Muscle of leg (tissue), 11 donors: ENCODE results near the gene GFY. TPM values are rescaled to one million over a fixed set of nuclear protein-coding genes. Genes with fewer than 3 reads are reported as not detected.

ENCODE experiments used
- DNase-seq: peaks from one replicate; pipeline ENCODE4 v3.0.0; 2013
- H3K27ac ChIP-seq: one replicate; pipeline ENCODE4 v1.5.1; 2013; ENCODE audit warnings: mild to moderate bottlenecking, low read length, control low read depth
- H3K27me3 ChIP-seq: one replicate; pipeline ENCODE4 v1.6.1; 2013; ENCODE audit warnings: low read length; ENCODE audit not compliant: control insufficient read depth, insufficient read depth
- H3K36me3 ChIP-seq: one replicate; pipeline ENCODE4 v1.6.1; 2013; ENCODE audit warnings: low read length; ENCODE audit not compliant: control insufficient read depth, insufficient read depth
- H3K4me1 ChIP-seq: one replicate; pipeline ENCODE4 v1.6.1; 2013; ENCODE audit warnings: low read length; ENCODE audit not compliant: control insufficient read depth, insufficient read depth
- H3K4me3 ChIP-seq: one replicate; pipeline ENCODE4 v1.5.1; 2013; ENCODE audit warnings: low read length, control low read depth
- H3K9me3 ChIP-seq: replicated peaks from 2 replicates; pipeline ENCODE4 v1.6.1; 2013; ENCODE audit warnings: low read depth, low read length; ENCODE audit not compliant: control insufficient read depth
- WGBS: methylation state at CpG from one replicate; pipeline ENCODE4 v1.1.5; 2013; ENCODE audit warnings: missing lambda C conversion rate; ENCODE audit not compliant: insufficient coverage; 5-methylcytosine and 5-hydroxymethylcytosine counted together
- polyA plus RNA-seq, 8 donors: library from polyadenylated mRNA; unstranded; fragments of 120-200 nt; gene quantifications; one replicate each; pipeline versions ENCODE4 v1.2.1 to v1.2.3, GENCODE V29; 2013; ENCODE audit warnings: inconsistent platforms in 1 of 8, low replicate concordance in 1 of 8; ENCODE audit not compliant: insufficient read length in 8 of 8, insufficient read depth in 1 of 8
- total RNA-seq: library from RNA; stranded (reverse); fragments of 120-200 nt; gene quantifications from one replicate; pipeline ENCODE4 v1.2.4, GENCODE V29; 2013

The GFY gene
- total and polyA plus RNA-seq, 9 donors, result not detected

- no peak for DNase-seq
- peaks cover 99% of the 10 kb centered on the region for H3K27me3 ChIP-seq
- no peaks in the 10 kb centered on the region for H3K36me3 ChIP-seq
- no peaks in the 10 kb centered on the region for H3K9me3 ChIP-seq
- 11% methylated on average over 40 of the region's 42 CpGs for WGBS
- no peak overlapping the region for H3K27ac ChIP-seq
- H3K4me3 ChIP-seq, result no peak overlapping the region
- peaks cover 15% of the 10 kb centered on the region for H3K4me1 ChIP-seq
These were observed 11.3 kb downstream of the GFY start for GRCh38 chr19:49436381-49437017.

GRCh38 chr19:49437231-49437630 is 12.0 kb downstream of the GFY start:
- peaks cover 23% of the 10 kb centered on the region for H3K4me1 ChIP-seq
- H3K9me3 ChIP-seq, result no peaks in the 10 kb centered on the region
- no peak overlapping the region for H3K4me3 ChIP-seq
- WGBS, result 5% methylated on average over 7 of the region's 8 CpGs
- H3K27ac ChIP-seq, result no peak overlapping the region
- H3K27me3 ChIP-seq, result peaks cover 99% of the 10 kb centered on the region
- no peak for DNase-seq
- H3K36me3 ChIP-seq, result no peaks in the 10 kb centered on the region

GRCh38 chr19:49438261-49438660 is 13.1 kb downstream of the GFY start:
- no peak for DNase-seq
- 0% methylated on average over 2 of the region's 6 CpGs for WGBS

GRCh38 chr19:49439836-49440235 is 14.6 kb downstream of the GFY start:
- Histone ChIP-seq H3K36me3 (no peaks in the 10 kb centered on the region), H3K27me3 (peaks cover 82% of the 10 kb centered on the region), H3K9me3 (no peaks in the 10 kb centered on the region), H3K4me1 (peaks cover 27% of the 10 kb centered on the region), H3K4me3 (no peak overlapping the region), H3K27ac (no peak overlapping the region)
- DNase-seq, result no peak
- WGBS, result 100% methylated on average over 1 of the region's 6 CpGs

More at GRCh38 chr19:49438261-49438660, 13.1 kb downstream of the GFY start:
- peaks cover 27% of the 10 kb centered on the region for H3K4me1 ChIP-seq
- H3K27me3 ChIP-seq, result peaks cover 97% of the 10 kb centered on the region
- H3K36me3 ChIP-seq, result no peaks in the 10 kb centered on the region
- H3K9me3 ChIP-seq, result no peaks in the 10 kb centered on the region
- no peak overlapping the region for H3K4me3 ChIP-seq
- no peak overlapping the region for H3K27ac ChIP-seq

GRCh38 chr19:49440439-49441209 is 15.4 kb downstream of the GFY start:
- Histone ChIP-seq H3K27ac (no peak overlapping the region), H3K27me3 (peaks cover 74% of the 10 kb centered on the region), H3K36me3 (no peaks in the 10 kb centered on the region), H3K4me3 (no peak overlapping the region), H3K9me3 (no peaks in the 10 kb centered on the region), H3K4me1 (peaks cover 27% of the 10 kb centered on the region)
- peak; percentile 20 for DNase-seq
- 22% methylated on average over 13 of the region's 19 CpGs for WGBS

- Histone ChIP-seq H3K4me1 (peaks cover 25% of the 10 kb centered on the region), H3K27ac (peak within 1 kb of the TSS; percentile 55), H3K9me3 (no peaks in the 10 kb centered on the region), H3K27me3 (peaks cover 66% of the 10 kb centered on the region), H3K4me3 (peak within 1 kb of the TSS; percentile 72), H3K36me3 (peaks cover 6% of the 10 kb centered on the region)
- peak; percentile 74 for DNase-seq
- WGBS, result 1% methylated on average over 52 of the region's 56 CpGs
These were observed 16.2 kb downstream of the GFY start, which contains the start of gene SLC17A7 for GRCh38 chr19:49441210-49441959. SLC17A7 (minus strand) TSS chr19:49441527; CDS start chr19:49441379, 148 bp downstream.

GRCh38 chr19:49441960-49442350 is 16.8 kb downstream of the GFY start:
- WGBS, result 14% methylated on average over 14 of the region's 14 CpGs
- Histone ChIP-seq H3K27ac (peak overlapping the region; percentile 55), H3K9me3 (no peaks in the 10 kb centered on the region), H3K27me3 (peaks cover 61% of the 10 kb centered on the region), H3K36me3 (peaks cover 11% of the 10 kb centered on the region), H3K4me3 (no peak overlapping the region), H3K4me1 (peaks cover 20% of the 10 kb centered on the region)
- peak; percentile 29 for DNase-seq

GRCh38 chr19:49442354-49442753 is 17.2 kb downstream of the GFY start:
- WGBS, result 0% methylated on average over 11 of the region's 11 CpGs
- DNase-seq, result peak; percentile 66
- Histone ChIP-seq H3K27ac (peak overlapping the region; percentile 55), H3K27me3 (peaks cover 57% of the 10 kb centered on the region), H3K4me3 (peak overlapping the region; percentile 72), H3K9me3 (no peaks in the 10 kb centered on the region), H3K4me1 (peaks cover 20% of the 10 kb centered on the region), H3K36me3 (peaks cover 15% of the 10 kb centered on the region)

- H3K36me3 ChIP-seq, result peaks cover 21% of the 10 kb centered on the region
- H3K4me1 ChIP-seq, result peaks cover 25% of the 10 kb centered on the region
- H3K27me3 ChIP-seq, result peaks cover 51% of the 10 kb centered on the region
- peak overlapping the region; percentile 72 for H3K4me3 ChIP-seq
- DNase-seq, result peak; percentile 95
- WGBS, result 0% methylated on average over 38 of the region's 43 CpGs
- peak overlapping the region; percentile 94 for H3K27ac ChIP-seq
- no peaks in the 10 kb centered on the region for H3K9me3 ChIP-seq
These were observed 17.7 kb downstream of the GFY start for GRCh38 chr19:49442771-49443365.
